ENCODE results near the gene GLI3. TPM values are rescaled to one million over a fixed set of nuclear protein-coding genes. Genes with fewer than 3 reads are reported as not detected.

Gene GLI3
- total RNA-seq, 2 experiments from 2014 or later: 0.28 to 0.36 TPM

DNA sequence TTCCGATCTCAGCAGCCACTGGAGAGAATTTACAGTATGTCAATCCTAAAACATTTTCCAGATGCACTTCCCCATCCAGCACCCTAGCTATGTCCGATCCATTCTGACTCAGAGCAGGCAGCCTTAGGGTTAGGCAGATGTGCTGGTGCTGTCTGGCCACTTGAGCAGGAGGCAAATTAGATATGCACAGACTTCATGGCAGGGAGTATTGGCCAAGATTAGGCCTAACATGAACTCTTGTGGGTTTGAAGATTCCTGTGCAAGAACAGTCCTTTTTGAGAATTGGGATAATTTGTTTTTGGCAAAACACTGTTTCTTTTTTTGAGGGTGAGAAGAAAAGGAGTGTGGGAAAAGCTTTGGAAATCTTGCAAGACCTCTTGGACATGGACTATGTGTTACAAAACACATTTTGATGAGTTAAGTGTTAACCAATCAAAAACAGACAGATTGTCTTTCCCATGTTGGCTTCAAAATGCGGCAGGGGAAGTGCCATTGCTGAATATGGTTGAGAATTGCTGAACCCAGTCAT is 315.5 kb downstream of the GLI3 start:
- H3K9me3 ChIP-seq (ENCODE audit: control insufficient read depth in 1 of 2, insufficient read depth in 1 of 2, low read length in 2 of 2): no peaks in the 10 kb centered on the region
- TF ChIP-seq, protein P1, sequence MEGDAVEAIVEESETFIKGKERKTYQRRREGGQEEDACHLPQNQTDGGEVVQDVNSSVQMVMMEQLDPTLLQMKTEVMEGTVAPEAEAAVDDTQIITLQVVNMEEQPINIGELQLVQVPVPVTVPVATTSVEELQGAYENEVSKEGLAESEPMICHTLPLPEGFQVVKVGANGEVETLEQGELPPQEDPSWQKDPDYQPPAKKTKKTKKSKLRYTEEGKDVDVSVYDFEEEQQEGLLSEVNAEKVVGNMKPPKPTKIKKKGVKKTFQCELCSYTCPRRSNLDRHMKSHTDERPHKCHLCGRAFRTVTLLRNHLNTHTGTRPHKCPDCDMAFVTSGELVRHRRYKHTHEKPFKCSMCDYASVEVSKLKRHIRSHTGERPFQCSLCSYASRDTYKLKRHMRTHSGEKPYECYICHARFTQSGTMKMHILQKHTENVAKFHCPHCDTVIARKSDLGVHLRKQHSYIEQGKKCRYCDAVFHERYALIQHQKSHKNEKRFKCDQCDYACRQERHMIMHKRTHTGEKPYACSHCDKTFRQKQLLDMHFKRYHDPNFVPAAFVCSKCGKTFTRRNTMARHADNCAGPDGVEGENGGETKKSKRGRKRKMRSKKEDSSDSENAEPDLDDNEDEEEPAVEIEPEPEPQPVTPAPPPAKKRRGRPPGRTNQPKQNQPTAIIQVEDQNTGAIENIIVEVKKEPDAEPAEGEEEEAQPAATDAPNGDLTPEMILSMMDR (IDR thresholded peaks at IDR 0.05): no peak
- no peak overlapping the region for H3K4me3 Mint-ChIP-seq
- ChIA-PET POLR2A (no interaction called here), CTCF (no interaction called here)
- H3K27me3 ChIP-seq (ENCODE audit: control insufficient read depth in 1 of 2, insufficient read depth in 2 of 2, low read length in 2 of 2): no peaks in the 10 kb centered on the region
- intact Hi-C loops (cut with DNase I, micrococcal nuclease): no loop called here
- H3K27ac ChIP-seq (ENCODE audit: low read depth in 1 of 2, low read length in 2 of 2): no peak overlapping the region
- no peaks in the 10 kb centered on the region for H3K36me3 ChIP-seq (ENCODE audit: insufficient read depth, low read length)
- H3K4me1 ChIP-seq (ENCODE audit: insufficient read depth, low read length): no peaks in the 10 kb centered on the region
- H3K27ac Mint-ChIP-seq: no peak overlapping the region
- no peaks in the 10 kb centered on the region for H3K36me3 Mint-ChIP-seq (ENCODE audit: low read depth)
- no peaks in the 10 kb centered on the region for H3K4me1 Mint-ChIP-seq (ENCODE audit: low read depth)
- no peaks in the 10 kb centered on the region for H3K9me3 Mint-ChIP-seq
- no peak for ATAC-seq (ENCODE audit: poor library complexity)
- DNase-seq: no peak
- H3K27me3 Mint-ChIP-seq: peaks cover 10% of the 10 kb centered on the region
- H3K4me3 ChIP-seq (ENCODE audit: low read length): no peak overlapping the region

- H3K4me3 Mint-ChIP-seq: no peak overlapping the region
- TF ChIP-seq, protein P1 (IDR thresholded peaks at IDR 0.05): no peak
- Histone ChIP-seq H3K27me3 (ENCODE audit: control insufficient read depth in 1 of 2, insufficient read depth in 2 of 2, low read length in 2 of 2) (no peaks in the 10 kb centered on the region), H3K4me3 (ENCODE audit: low read length) (no peak overlapping the region), H3K36me3 (ENCODE audit: insufficient read depth, low read length) (no peaks in the 10 kb centered on the region), H3K27ac (ENCODE audit: low read depth in 1 of 2, low read length in 2 of 2) (no peak overlapping the region), H3K4me1 (ENCODE audit: insufficient read depth, low read length) (no peaks in the 10 kb centered on the region), H3K9me3 (ENCODE audit: control insufficient read depth in 1 of 2, insufficient read depth in 1 of 2, low read length in 2 of 2) (no peaks in the 10 kb centered on the region)
- no peak for ATAC-seq (ENCODE audit: poor library complexity)
- ChIA-PET POLR2A (no interaction called here), CTCF (no interaction called here)
- intact Hi-C loops (cut with DNase I, micrococcal nuclease): no loop called here
- no peak overlapping the region for H3K27ac Mint-ChIP-seq
- no peaks in the 10 kb centered on the region for H3K36me3 Mint-ChIP-seq (ENCODE audit: low read depth)
- DNase-seq: no peak
- H3K4me1 Mint-ChIP-seq (ENCODE audit: low read depth): no peaks in the 10 kb centered on the region
- H3K27me3 Mint-ChIP-seq: peaks cover 16% of the 10 kb centered on the region
- no peaks in the 10 kb centered on the region for H3K9me3 Mint-ChIP-seq
Measured at GRCh38 chr7:41918597-41918996, 318.4 kb downstream of the GLI3 start.

DNA sequence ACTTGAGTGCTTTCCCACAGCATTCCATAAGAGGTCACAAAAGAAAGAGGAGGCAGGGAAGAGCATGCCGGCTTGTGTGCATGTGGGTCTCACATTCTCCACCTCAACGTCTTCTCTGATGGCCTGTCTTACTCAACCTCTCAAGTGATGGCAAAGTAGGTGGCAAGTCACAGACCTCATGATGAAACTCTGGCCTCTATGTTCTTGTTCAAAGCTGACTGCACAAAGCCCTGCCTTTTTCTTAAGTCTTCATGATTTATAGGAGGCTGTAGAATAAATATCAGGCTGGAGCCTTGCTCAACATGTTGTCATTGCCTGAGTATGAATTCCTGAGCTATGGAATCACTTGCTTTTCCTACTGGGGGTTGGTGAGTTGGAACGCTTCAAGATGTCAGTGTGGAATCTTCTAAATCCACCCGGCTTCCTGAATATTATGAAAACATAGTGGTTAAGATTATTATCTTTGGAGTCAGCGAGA is 320.5 kb downstream of the GLI3 start:
- CTCF ChIA-PET: no interaction called here
- TF ChIP-seq, protein P1 (IDR thresholded peaks at IDR 0.05): no peak

More for the DNA sequence above, 320.5 kb downstream of the GLI3 start:
- no peaks in the 10 kb centered on the region for H3K4me1 Mint-ChIP-seq (ENCODE audit: low read depth)
- Histone ChIP-seq H3K36me3 (ENCODE audit: insufficient read depth, low read length) (no peaks in the 10 kb centered on the region), H3K27me3 (ENCODE audit: control insufficient read depth in 1 of 2, insufficient read depth in 2 of 2, low read length in 2 of 2) (no peaks in the 10 kb centered on the region), H3K4me1 (ENCODE audit: insufficient read depth, low read length) (no peaks in the 10 kb centered on the region), H3K4me3 (ENCODE audit: low read length) (no peak overlapping the region), H3K9me3 (ENCODE audit: control insufficient read depth in 1 of 2, insufficient read depth in 1 of 2, low read length in 2 of 2) (no peaks in the 10 kb centered on the region), H3K27ac (ENCODE audit: low read depth in 1 of 2, low read length in 2 of 2) (no peak overlapping the region)
- no peak overlapping the region for H3K27ac Mint-ChIP-seq
- H3K4me3 Mint-ChIP-seq: no peak overlapping the region
- H3K9me3 Mint-ChIP-seq: no peaks in the 10 kb centered on the region
- POLR2A ChIA-PET: no interaction called here
- no peak for DNase-seq
- intact Hi-C loops (cut with DNase I, micrococcal nuclease): no loop called here
- no peaks in the 10 kb centered on the region for H3K36me3 Mint-ChIP-seq (ENCODE audit: low read depth)
- no peak for ATAC-seq (ENCODE audit: poor library complexity)
- peaks cover 15% of the 10 kb centered on the region for H3K27me3 Mint-ChIP-seq
